Activated naive CD4-positive, alpha-beta T cell treated with anti-CD3 and anti-CD28 coated beads for 36 hours (primary cell): ENCODE results near the gene BDKRB1. TPM values are rescaled to one million over a fixed set of nuclear protein-coding genes. Genes with fewer than 3 reads are reported as not detected.
"Not testable (repeated sequence)": the region's sequence is repeated elsewhere in the genome, so short reads cannot be mapped to it uniquely, and the experiment has no call there.

Source experiments
- CTCF ChIA-PET: fragments of 350-600 bp; sonication (Branson Sonifier 250); formaldehyde crosslinking; loops from one replicate; lab custom pipeline; 2021; ENCODE audit warnings: antibody characterized with exemption; lab: Charles Lee
- DNase-seq: peaks from one replicate; pipeline ENCODE4 v3.0.0-alpha.2; 2020
- H3K27ac Mint-ChIP-seq: one replicate; pipeline ENCODE4 v1.8.0; 2021; ENCODE audit warnings: mild to moderate bottlenecking, mixed read lengths
- H3K27me3 Mint-ChIP-seq: one replicate; pipeline ENCODE4 v1.8.0; 2021; ENCODE audit warnings: low read depth, mixed read lengths
- H3K36me3 Mint-ChIP-seq: one replicate; pipeline ENCODE4 v1.8.0; 2021; ENCODE audit warnings: low read depth, mixed read lengths
- H3K4me1 Mint-ChIP-seq: one replicate; pipeline ENCODE4 v1.8.0; 2021; ENCODE audit warnings: low read depth, mixed read lengths
- H3K4me3 Mint-ChIP-seq: one replicate; pipeline ENCODE4 v1.8.0; 2021; ENCODE audit warnings: mild to moderate bottlenecking, moderate library complexity, mixed read lengths
- H3K9me3 Mint-ChIP-seq: one replicate; pipeline ENCODE4 v1.8.0; 2021; ENCODE audit warnings: mixed read lengths
- intact Hi-C: fragments of 100-400 bp; cut with micrococcal nuclease; formaldehyde crosslinking; loops from one replicate; pipeline ENCODE4 v1.15.1; 2023
- total RNA-seq, 2 experiments: library from RNA; stranded (reverse); gene quantifications; one replicate each; pipeline ENCODE4 v1.2.3, GENCODE V29; 2021

Gene BDKRB1
- total RNA-seq, 2 experiments from 2014 or later, result not detected

- H3K27me3 Mint-ChIP-seq, result no peaks in the 10 kb centered on the region
- no peaks in the 10 kb centered on the region for H3K4me1 Mint-ChIP-seq
- intact Hi-C loops, result no loop called here
- CTCF ChIA-PET, result no interaction called here
- no peaks in the 10 kb centered on the region for H3K9me3 Mint-ChIP-seq
- H3K36me3 Mint-ChIP-seq, result no peaks in the 10 kb centered on the region
- no peak overlapping the region for H3K4me3 Mint-ChIP-seq
- no peak for DNase-seq
- H3K27ac Mint-ChIP-seq, result no peak overlapping the region
Measured at GRCh38 chr14:96239711-96240141, 16.3 kb upstream of the BDKRB1 start.

- Mint-ChIP-seq H3K9me3 (no peaks in the 10 kb centered on the region), H3K36me3 (no peaks in the 10 kb centered on the region), H3K27ac (no peak overlapping the region), H3K4me1 (no peaks in the 10 kb centered on the region), H3K4me3 (no peak overlapping the region), H3K27me3 (peaks cover under 1% of the 10 kb centered on the region)
- DNase-seq, result no peak
- intact Hi-C loops, result no loop called here
- CTCF ChIA-PET, result no interaction called here
Measured at GRCh38 chr14:96240641-96241040, 15.4 kb upstream of the BDKRB1 start.

GRCh38 chr14:96242126-96242525 lies 13.9 kb upstream of the BDKRB1 start:
- Mint-ChIP-seq H3K27me3 (peaks cover 5% of the 10 kb centered on the region), H3K4me1 (no peaks in the 10 kb centered on the region), H3K9me3 (no peaks in the 10 kb centered on the region), H3K4me3 (no peak overlapping the region), H3K36me3 (no peaks in the 10 kb centered on the region), H3K27ac (no peak overlapping the region)
- intact Hi-C loops, result no loop called here
- CTCF ChIA-PET, result interaction anchor here (1.5 kb wide), 1 partner anchor 248 kb away, joined by 4 read pairs; no protein-coding TSS in a partner anchor
- DNase-seq, result no peak

GRCh38 chr14:96243785-96244184 lies 12.2 kb upstream of the BDKRB1 start:
- DNase-seq, result no peak
- Mint-ChIP-seq H3K27me3 (peaks cover 5% of the 10 kb centered on the region), H3K4me3 (no peak overlapping the region), H3K4me1 (no peaks in the 10 kb centered on the region), H3K36me3 (no peaks in the 10 kb centered on the region), H3K9me3 (no peaks in the 10 kb centered on the region), H3K27ac (no peak overlapping the region)
- CTCF ChIA-PET, result interaction anchor here (1.5 kb wide), 1 partner anchor 249 kb away, joined by 4 read pairs; no protein-coding TSS in a partner anchor
- intact Hi-C loops, result no loop called here

- H3K9me3 Mint-ChIP-seq, H3K36me3 Mint-ChIP-seq, H3K27me3 Mint-ChIP-seq, H3K4me1 Mint-ChIP-seq, H3K4me3 Mint-ChIP-seq, DNase-seq, CTCF ChIA-PET, intact Hi-C loops: not testable (repeated sequence)
- H3K27ac Mint-ChIP-seq, result peak overlapping the region; percentile 43
Measured at GRCh38 chr14:96245074-96245473, 10.9 kb upstream of the BDKRB1 start.

- intact Hi-C loops, result no loop called here
- DNase-seq, result no peak
- no peaks in the 10 kb centered on the region for H3K36me3 Mint-ChIP-seq
- H3K27ac Mint-ChIP-seq, result no peak overlapping the region
- CTCF ChIA-PET, result interaction anchor here (1.4 kb wide), 1 partner anchor 29 kb away, joined by 4 read pairs; no protein-coding TSS in a partner anchor
- H3K27me3 Mint-ChIP-seq, result peaks cover 5% of the 10 kb centered on the region
- no peaks in the 10 kb centered on the region for H3K4me1 Mint-ChIP-seq
- no peaks in the 10 kb centered on the region for H3K9me3 Mint-ChIP-seq
- H3K4me3 Mint-ChIP-seq, result no peak overlapping the region
Measured at GRCh38 chr14:96245710-96246538, 10.1 kb upstream of the BDKRB1 start.

GRCh38 chr14:96246539-96246847 lies 9.5 kb upstream of the BDKRB1 start:
- no peak for DNase-seq
- Mint-ChIP-seq H3K27ac (no peak overlapping the region), H3K9me3 (no peaks in the 10 kb centered on the region), H3K36me3 (no peaks in the 10 kb centered on the region), H3K4me3 (no peak overlapping the region), H3K4me1 (no peaks in the 10 kb centered on the region), H3K27me3 (peaks cover 5% of the 10 kb centered on the region)
- CTCF ChIA-PET, result interaction anchor here (1.4 kb wide), 1 partner anchor 28 kb away, joined by 4 read pairs; no protein-coding TSS in a partner anchor
- intact Hi-C loops, result no loop called here

- DNase-seq, result no peak
- Mint-ChIP-seq H3K4me1 (no peaks in the 10 kb centered on the region), H3K4me3 (no peak overlapping the region), H3K36me3 (no peaks in the 10 kb centered on the region), H3K9me3 (no peaks in the 10 kb centered on the region), H3K27me3 (peaks cover 5% of the 10 kb centered on the region), H3K27ac (no peak overlapping the region)
- CTCF ChIA-PET, result interaction anchor here (1.4 kb wide), 1 partner anchor 28 kb away, joined by 4 read pairs; no protein-coding TSS in a partner anchor
- intact Hi-C loops, result no loop called here
Measured at GRCh38 chr14:96247031-96247430, 9.0 kb upstream of the BDKRB1 start.

- Mint-ChIP-seq H3K9me3 (no peaks in the 10 kb centered on the region), H3K4me1 (no peaks in the 10 kb centered on the region), H3K4me3 (no peak overlapping the region), H3K36me3 (no peaks in the 10 kb centered on the region), H3K27me3 (peaks cover 5% of the 10 kb centered on the region), H3K27ac (no peak overlapping the region)
- intact Hi-C loops, result no loop called here
- DNase-seq, result no peak
- CTCF ChIA-PET, result no interaction called here
Measured at GRCh38 chr14:96249029-96249428, 7.0 kb upstream of the BDKRB1 start.

GRCh38 chr14:96250485-96250884 lies 5.5 kb upstream of the BDKRB1 start:
- intact Hi-C loops, result no loop called here
- DNase-seq, result no peak
- no peaks in the 10 kb centered on the region for H3K36me3 Mint-ChIP-seq
- H3K27me3 Mint-ChIP-seq, result peaks cover 9% of the 10 kb centered on the region
- CTCF ChIA-PET, result no interaction called here
- H3K4me1 Mint-ChIP-seq, result no peaks in the 10 kb centered on the region
- no peak overlapping the region for H3K4me3 Mint-ChIP-seq
- H3K27ac Mint-ChIP-seq, result no peak overlapping the region
- no peaks in the 10 kb centered on the region for H3K9me3 Mint-ChIP-seq

GRCh38 chr14:96251656-96252155 lies 4.3 kb upstream of the BDKRB1 start:
- Mint-ChIP-seq H3K27me3 (peaks cover 3% of the 10 kb centered on the region), H3K9me3 (no peaks in the 10 kb centered on the region)
- CTCF ChIA-PET, result interaction anchor here (1.0 kb wide), 1 partner anchor 151 kb away, joined by 3 read pairs; no protein-coding TSS in a partner anchor

GRCh38 chr14:96252323-96252998 lies 3.5 kb upstream of the BDKRB1 start:
- H3K27me3 Mint-ChIP-seq, result peaks cover 7% of the 10 kb centered on the region

More at GRCh38 chr14:96251656-96252155, 4.3 kb upstream of the BDKRB1 start:
- no peaks in the 10 kb centered on the region for H3K36me3 Mint-ChIP-seq
- H3K27ac Mint-ChIP-seq, result no peak overlapping the region
- no peak overlapping the region for H3K4me3 Mint-ChIP-seq
- no peaks in the 10 kb centered on the region for H3K4me1 Mint-ChIP-seq
- intact Hi-C loops, result no loop called here
- DNase-seq, result no peak

More at GRCh38 chr14:96252323-96252998, 3.5 kb upstream of the BDKRB1 start:
- Mint-ChIP-seq H3K9me3 (no peaks in the 10 kb centered on the region), H3K4me1 (no peaks in the 10 kb centered on the region), H3K27ac (no peak overlapping the region), H3K36me3 (no peaks in the 10 kb centered on the region), H3K4me3 (no peak overlapping the region)
- DNase-seq, result no peak
- CTCF ChIA-PET, result interaction anchor here (0.5 to 1.0 kb wide), 2 partner anchors 29 to 152 kb away, joined by 3 read pairs; no protein-coding TSS in a partner anchor
- intact Hi-C loops, result no loop called here
